GM18520 (cell line): ENCODE results near the gene DACH1.
"Not testable (repeated sequence)": the region's sequence is repeated elsewhere in the genome, so short reads cannot be mapped to it uniquely, and the experiment has no call there.

Experiments
- ATAC-seq: cut with Tn5 transposase; IDR thresholded peaks from one replicate; pipeline ENCODE4 v1.9.1; 2021; ENCODE audit not compliant: unreplicated experiment

The DACH1 gene

DNA sequence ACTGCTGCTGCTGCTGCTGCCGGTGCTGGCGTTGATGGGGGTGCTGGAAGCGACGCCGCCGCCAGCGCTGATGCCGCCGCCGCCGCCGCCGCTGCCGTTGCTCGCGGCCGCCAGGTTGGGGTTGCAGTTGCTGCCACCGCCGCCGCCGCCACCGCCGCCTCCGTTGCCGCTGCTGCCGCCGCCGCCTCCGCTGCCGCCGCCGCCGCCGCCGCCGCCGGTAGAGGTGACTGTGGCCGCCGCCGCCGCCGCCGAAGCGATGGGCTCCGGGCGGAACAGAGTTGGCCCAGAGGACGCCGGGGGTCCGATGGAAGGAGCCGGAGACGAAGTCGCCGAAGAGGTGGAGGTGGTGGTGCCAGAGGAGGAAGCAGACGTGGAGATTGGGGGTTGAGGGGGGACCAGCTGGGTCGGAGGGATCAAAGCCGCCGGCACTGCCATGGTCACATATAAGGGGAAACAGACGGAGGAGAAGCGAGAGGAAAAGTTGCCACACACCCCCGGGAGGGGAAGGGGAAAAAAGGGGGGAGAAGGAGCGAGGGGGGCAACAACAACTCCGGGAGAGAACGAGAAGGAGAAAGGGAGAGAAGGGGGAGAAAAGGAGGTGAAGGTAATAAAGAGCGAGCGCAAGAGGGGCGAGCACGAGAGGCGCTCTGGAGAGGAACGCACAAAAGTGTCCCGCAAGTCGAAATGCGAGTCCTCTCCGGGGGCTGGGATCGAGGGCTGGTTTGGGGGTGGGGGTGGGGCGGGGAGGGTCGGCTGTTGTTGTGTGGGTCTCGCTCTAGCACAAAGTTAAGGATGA, 471 bp downstream of the DACH1 start:
- no peak for ATAC-seq

DNA sequence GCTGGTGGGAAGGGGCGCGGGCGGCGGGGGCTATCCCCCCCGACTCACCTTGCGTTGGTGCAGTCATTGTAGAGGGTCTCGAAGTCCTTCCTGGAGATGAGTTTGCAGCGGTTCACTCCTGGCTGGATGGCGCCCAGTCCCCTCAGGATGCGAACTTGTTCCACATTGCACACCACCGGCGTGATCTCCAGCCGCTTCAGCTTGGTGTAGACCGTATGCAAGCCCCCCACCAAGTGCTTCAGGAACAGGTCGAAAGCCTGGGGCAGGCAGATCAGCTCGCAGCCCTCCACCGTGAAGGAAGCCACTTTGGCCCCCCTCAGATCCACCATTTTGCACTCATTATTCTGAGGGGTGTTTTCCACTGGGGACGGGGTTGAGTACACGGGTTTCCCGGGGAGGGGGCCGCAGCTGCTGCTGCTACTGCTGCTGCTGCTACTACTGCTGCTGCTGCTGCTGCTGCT, 1.1 kb downstream of the DACH1 start:
- ATAC-seq = no peak

DNA sequence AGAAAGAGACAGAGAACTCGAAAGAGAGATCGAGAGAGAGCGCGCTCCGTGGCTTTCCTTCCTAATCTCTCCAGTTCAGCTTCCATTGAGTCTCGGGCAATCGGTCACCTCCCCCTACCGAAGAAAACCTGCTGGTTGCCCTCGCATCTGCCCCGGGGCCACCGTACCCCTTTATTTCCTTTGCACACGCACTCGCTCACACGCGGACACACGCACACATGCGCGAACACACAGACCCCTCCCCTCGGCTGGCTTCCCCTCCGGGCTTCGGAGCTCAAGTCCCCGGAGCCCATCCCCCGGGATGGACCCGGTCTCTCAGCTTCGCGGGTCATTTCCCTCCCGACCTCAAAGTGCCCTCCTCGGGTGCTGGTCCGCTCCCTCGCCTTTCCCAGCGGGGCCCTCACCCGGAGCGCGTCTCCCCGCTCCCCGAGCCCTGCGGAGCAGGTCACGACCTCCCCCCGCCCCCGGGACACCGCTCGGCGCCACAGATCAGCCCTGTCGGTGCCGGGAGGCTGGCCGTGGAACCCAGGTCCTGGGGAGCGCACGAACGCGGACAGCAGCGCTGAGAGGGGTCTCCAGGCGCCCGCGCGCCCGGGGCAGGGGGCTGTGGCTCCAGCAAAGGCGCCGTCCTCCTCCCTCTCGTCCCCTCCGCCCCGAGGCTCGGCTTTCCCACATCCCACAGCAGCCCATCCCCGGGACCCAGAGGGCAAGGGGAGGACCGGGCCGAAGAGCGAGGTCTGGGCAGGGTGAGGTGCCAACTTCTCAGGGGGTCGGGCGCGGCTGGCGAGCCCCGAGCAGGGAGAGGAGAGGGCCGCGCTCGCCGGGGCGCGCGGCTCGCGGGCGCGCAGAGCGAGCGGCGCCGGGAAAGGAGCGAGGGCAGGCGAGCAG, 1.8 kb downstream of the DACH1 start:
- no peak for ATAC-seq

DNA sequence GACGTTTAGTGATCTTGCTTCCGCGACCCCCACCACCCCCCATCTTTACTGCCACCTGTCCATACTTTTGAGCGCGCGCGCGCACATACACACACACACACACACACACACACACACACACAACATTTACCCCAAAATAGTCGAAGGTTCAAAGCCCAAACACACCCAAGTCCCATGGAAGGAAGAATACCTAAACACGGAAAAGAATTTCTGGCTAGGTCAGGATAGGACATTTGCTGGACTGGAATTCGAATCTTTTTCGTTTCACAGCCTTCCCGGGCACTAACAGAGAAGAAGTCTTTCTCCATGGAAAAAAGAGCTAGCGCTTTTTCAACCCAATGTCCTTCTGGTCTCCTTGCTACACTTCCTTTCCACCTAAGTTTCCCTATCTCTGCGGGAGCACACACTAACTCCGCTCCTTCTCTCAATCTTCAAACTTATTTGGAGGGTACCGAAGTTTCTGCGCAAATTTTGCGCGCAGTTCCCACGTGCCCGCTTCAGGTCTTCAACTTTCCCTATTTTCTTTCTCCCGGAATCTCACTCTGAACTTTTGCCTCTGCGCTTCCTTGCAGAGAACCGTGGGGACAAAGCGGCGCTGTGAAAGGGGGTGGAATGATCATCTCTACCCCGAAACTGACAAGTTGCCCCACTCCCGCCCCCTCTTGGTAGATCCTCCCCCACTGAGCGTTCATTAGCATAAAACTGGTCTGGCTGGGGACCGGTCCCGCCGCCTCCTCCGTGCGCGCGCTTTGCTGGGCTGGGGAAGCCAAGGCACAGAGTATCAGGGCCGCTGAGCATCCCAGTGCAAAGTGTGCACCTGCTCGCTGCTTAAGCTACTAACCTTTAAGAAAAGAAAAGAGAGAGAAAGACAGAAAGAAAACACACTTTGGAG, 2.7 kb downstream of the DACH1 start:
- no peak for ATAC-seq

DNA sequence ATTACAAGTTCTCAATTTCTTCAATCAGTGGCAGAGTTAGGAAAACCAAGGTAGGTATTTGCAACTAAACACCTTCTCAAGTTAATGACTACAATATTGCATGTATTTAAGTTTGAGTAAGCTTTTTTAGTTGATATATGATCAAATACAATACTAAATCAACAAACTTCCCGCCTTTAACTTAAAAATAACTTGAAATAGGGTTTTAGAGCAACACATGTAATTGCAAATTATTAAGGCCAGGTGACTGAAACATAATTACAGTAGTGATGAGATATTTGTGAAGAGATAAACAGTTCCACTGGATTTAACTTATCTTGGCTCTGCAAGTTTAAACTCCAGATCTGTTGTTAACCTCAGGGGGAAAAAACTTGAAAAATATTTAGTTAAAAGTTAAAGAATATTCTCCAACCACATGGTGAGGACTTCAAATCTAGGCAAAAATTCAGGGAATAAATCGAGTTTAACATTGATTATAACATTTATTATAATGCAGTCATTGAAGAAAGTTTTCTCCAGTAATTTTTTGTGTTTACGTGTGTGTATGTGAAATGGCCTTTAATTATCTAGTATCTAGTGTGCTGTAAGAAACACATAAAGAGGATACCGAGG, 3.6 kb downstream of the DACH1 start:
- ATAC-seq = no peak

DNA sequence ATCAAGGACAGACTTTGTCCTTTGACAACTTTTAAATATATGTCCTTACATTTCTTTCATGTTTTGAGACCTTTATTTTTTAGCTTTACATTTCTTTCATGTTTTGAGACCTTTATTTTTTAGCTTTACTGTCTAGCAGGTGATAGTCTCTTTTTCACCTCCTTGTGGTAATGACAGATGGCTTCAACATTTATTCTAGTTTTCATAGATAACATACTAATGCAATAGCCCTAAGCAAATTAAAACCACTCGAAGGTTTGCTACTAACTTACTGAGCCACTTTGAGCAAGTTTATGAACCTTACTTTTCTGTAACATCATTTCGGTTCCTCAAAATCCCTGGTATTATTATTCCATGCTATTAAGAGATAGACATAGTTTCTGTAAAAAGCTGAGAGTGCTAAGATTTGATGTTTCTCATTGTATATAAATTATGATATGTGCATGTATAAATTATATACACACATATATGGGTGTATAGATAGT, 4.5 kb downstream of the DACH1 start:
- ATAC-seq = no peak

DNA sequence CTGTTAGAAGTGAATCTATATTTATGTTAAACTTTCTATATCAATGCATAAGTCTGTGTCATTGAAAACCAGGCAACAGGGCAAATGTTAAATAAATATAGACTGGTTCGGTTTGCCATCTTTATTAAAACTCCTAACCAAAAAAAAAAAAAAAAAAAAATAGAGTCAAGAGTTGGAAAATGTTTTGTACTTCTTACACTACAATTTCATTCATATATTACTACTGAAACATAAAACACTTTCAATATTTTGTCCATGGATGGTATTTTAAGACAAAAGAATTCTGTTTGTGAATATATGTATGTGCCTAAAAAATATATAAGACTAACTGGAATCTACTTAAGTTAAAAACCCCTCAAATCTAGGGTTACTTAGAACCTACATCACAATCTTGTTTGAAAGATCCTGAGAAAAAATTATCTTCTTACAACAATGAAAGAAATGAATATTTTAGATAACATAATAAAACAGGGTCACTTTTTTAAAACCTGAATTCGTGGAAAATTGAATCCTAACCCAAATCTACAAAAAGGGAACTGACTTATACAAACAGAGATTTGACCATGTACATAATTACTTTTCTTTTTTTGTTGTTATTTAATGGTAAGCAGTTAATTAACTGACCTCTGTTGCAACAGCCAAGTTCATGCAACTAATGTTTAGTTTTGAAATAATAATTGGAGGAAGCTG, 5.1 kb downstream of the DACH1 start:
- ATAC-seq = no peak

DNA sequence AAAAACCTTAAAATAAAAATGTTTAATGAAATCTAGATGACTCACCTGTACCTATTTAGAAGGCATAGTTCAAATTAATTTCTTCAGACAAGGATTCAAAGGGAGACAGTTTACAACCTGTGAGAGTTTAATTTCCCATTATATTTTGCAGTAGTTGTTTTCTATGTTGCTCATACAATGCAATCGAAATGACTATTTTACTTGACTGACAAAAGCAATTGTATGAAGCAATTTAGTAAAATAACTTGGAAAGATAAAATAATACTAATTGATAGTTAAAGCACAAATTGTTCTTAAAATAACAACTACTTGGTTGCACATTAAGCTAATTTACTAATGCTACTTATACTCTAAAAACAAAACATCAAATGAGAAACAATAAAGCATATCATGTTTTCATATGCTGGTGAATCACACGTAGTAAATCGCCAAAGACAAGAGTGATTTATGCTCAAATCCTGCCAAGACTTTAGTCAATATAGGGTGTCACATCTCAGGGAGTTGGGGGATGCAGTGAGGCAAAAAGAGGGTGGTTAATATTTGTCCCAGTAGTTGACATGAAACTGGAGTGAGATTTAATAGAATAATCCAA, 6.4 kb downstream of the DACH1 start:
- ATAC-seq = no peak

DNA sequence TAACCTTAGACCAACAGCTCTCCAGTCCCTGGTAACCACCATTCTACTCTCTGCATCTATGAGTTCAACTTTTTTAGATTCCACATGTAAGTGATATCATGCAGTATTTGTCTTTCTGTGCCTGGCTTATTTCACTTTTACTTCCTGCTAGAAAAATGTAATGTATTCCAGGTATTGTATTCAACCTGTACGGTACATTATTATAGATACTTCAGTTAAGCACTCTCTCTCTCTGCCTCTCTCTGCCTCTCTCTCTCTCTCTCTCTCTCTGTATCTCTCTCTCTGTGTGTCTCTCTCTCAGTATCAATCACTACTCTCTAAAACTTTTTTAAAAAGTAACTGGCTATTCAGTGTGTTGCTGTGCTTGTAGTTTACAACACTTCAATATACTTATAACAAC, 8.4 kb downstream of the DACH1 start:
- ATAC-seq = no peak

DNA sequence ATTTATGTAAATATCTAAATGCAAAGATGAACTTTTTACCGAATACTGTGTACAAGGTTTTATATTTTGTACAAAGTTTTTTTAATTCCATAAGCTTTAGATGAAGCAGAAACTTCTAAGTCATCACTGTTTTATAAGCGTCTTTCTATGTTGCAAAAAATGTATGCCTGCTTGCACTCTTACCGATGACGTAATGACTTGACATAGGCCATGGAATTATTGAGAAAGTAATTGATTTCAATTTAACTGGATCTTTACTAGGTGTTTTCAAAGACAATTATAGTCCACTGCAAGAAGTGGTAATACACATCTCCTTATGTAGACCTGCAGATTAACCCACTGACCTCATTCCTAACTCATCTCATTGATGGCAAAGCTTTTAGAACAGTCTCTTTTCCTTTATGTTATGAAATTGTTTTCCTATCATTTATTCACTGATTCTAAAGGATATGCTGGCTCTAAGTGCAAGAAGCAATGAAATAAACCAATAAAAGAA, 10.4 kb downstream of the DACH1 start:
- no peak for ATAC-seq

DNA sequence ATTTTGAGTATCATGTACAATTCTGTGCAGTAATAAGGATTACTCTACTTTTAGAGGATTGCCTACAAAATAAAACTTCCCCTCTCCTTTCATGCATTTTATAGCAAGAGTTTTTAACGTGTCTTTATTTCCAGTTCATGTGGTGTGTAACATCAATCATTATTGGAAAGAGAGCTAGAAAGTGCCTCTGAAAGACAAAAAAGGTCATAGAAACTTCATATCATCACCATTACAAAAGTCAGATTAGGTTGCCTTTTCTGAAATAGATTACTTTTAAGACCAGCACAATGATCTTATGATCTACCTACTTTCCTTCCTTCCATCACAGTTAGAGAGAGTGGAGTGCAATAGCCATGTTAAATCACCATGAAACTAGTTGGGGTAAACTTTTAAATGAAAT, 12.6 kb downstream of the DACH1 start:
- ATAC-seq = no peak

DNA sequence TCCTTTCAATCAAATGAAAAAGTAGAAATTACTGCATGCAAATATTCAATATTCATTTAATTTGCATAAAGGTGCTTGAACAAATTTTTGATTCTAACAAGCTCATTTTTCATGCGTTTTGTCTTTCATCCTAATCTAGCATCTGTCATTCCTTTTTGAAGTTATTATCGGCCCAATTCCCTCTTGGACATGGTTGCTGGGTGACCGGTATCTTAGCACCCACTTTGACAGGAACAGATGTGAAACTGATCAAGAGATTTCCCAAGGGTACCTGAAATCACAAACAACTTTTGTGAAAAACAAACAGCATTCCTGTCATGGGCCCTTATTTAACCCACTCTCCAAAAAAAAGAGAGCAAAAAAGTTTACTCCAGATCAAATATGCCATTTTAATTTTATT, 13.3 kb downstream of the DACH1 start:
- ATAC-seq = no peak

DNA sequence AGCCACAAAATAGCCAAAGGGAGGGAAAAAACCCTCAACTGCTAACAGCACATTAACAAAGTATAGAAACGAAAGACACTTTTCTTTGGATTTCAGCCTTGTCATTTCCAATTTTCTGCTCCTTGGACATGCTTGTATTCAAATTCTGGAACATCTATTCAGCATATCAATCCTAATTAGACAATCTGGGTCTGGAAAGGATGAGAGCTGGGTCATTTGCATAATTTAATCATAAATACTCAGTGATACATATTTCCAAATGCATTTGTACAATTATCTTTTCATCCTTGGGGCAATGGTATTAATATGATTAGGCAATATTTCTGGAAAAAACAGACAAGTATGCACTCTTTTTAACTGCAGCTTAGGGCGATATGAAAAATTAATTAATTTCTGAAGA, 14.3 kb downstream of the DACH1 start:
- no peak for ATAC-seq

DNA sequence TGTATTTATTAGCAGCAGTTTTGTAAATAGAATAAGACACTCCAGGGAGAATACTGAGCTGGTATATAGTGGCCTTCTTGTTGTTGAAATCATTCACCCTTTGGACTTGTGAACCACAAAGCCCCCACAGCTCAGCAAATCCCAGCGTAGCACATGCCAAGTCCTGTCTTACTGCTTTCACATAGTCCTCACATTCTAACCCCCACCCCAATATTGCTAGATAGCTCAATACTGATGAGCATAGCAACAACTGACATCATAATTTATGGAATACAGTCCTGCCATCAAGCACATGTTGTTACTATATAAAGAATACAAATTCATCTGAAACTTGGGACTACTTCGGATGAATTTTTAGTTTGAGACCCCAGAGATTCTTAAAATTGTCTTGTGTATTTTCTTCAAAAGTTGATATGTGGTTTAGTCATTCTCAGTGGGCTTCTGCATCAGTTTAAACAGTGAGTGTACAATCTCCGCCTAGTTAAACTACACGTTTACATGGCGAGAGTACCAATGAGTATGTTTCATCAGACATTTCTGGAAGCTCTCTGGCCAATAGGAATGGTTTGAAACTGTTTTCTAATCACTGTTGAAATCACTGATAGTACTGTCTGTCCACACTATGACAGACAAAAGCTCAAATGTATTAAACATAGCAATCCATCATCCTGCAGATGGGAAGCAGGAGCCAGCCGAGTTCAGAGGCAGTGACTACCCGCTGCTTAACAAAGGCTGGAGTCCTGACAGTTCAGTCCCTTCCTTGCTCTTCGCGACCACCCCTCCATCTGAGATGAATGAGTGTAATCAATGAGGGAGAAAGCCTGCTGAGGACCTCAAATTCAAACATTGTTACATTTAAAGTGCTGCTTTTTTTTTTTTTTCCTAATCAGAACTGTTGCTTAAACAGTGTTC, 15.2 kb downstream of the DACH1 start:
- no peak for ATAC-seq

DNA sequence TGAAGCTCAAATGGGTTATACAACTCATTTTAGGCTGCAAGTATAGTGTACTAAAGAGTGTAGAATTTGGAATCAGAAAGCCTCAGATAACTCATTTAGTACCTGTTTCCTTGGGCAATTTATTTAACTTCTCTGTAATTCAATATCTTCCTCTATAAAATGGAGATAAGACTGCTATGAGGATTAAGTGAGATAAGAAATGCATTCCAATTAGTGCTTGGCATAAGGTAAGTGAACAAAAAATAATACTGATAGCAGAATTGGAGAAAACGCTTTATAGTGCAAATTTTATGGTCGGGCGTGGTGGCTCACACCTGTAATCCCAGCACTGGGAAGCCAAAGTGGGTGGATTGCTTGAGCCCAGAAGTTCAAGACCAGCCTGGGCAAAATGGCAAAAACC, 25.0 kb downstream of the DACH1 start:
- ATAC-seq = no peak

DNA sequence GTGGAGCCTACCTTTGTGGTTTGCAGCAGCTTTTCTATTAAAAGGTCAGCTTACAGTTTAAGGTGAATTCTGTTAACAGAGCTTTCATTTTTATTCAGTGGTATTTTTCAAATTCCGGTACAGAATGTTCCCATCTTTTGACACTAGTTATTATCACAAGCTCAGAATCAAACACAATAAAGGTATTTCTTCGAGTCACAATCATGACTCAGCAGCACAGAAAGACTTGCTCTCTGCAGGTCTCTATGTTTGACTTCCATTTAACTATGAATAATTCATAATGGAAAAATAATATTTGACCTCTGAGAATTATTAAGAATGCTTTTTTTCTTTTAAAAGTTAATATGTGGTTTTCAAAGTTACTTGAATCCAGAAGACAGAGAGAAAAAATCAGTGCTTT, 28.2 kb downstream of the DACH1 start:
- no peak for ATAC-seq

DNA sequence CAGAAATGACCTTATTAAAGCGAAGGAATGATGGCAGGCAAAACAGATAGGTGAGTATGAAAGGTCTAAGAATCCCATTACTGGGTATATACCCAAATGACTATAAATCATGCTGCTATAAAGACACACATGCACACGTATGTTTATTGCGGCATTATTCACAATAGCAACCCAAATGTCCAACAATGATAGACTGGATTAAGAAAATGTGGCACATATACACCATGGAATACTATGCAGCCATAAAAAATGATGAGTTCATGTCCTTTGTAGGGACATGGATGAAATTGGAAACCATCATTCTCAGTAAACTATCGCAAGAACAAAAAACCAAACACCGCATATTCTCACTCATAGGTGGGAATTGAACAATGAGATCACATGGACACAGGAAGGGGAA, 29.4 kb downstream of the DACH1 start:
- not testable (repeated sequence) for ATAC-seq

DNA sequence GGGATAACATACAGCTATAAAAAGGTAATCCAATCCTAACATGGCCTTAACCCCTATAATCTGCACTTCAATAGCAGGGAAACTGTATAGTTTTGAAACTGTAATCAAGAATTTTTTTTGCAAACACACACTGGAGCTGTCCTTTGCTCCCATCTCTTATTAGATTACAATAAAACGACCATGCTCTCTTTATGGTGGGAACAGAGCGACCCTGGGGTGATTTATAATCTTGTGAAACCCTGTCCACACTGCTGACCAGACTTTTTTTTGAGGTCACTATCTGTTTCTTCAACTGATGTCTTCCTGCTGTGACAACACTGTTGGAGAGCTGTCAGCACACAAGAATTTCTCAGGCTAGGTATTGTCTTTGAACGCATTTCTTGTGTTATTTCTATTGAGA, 35.3 kb downstream of the DACH1 start:
- ATAC-seq = no peak
